ENCODE results near the gene RBM26. TPM values are rescaled to one million over a fixed set of nuclear protein-coding genes. Genes with fewer than 3 reads are reported as not detected.

RBM26 gene
- total RNA-seq, 2 experiments from 2014 or later, result 55.8 to 69.5 TPM

- no peak for DNase-seq
- H3K9me3 Mint-ChIP-seq, result no peaks in the 10 kb centered on the region
- peaks cover 1% of the 10 kb centered on the region for H3K4me1 Mint-ChIP-seq
- peaks cover 32% of the 10 kb centered on the region for H3K36me3 Mint-ChIP-seq (ENCODE audit: low read depth)
- no peak overlapping the region for H3K4me3 Mint-ChIP-seq
- H3K27me3 Mint-ChIP-seq, result no peaks in the 10 kb centered on the region
- ChIA-PET POLR2A (interaction anchor here (0.6 kb wide), 1 partner anchor 11 kb away, joined by 3 read pairs; no protein-coding TSS in a partner anchor), CTCF (no interaction called here)
- no peak overlapping the region for H3K27ac Mint-ChIP-seq
Observed at GRCh38 chr13:79346300-79346914, 59.6 kb downstream of the RBM26 start.

- Mint-ChIP-seq H3K4me3 (no peak overlapping the region), H3K27me3 (no peaks in the 10 kb centered on the region), H3K36me3 (ENCODE audit: low read depth) (peaks cover 49% of the 10 kb centered on the region), H3K27ac (no peak overlapping the region), H3K9me3 (no peaks in the 10 kb centered on the region), H3K4me1 (no peaks in the 10 kb centered on the region)
- POLR2A ChIA-PET, result no interaction called here
- CTCF ChIA-PET, result no interaction called here
- DNase-seq, result no peak
Observed at GRCh38 chr13:79341202-79341601, 64.9 kb downstream of the RBM26 start.

- ChIA-PET CTCF (interaction anchor here (1.3 kb wide), 1 partner anchor 8 kb away, joined by 3 read pairs; no protein-coding TSS in a partner anchor), POLR2A (no interaction called here)
- Mint-ChIP-seq H3K4me3 (no peak overlapping the region), H3K27me3 (no peaks in the 10 kb centered on the region), H3K9me3 (no peaks in the 10 kb centered on the region), H3K36me3 (ENCODE audit: low read depth) (peaks cover 54% of the 10 kb centered on the region), H3K27ac (no peak overlapping the region), H3K4me1 (no peaks in the 10 kb centered on the region)
- DNase-seq, result no peak
Observed at GRCh38 chr13:79340490-79340889, 65.6 kb downstream of the RBM26 start.

- Mint-ChIP-seq H3K9me3 (no peaks in the 10 kb centered on the region), H3K4me3 (no peak overlapping the region), H3K27me3 (no peaks in the 10 kb centered on the region), H3K4me1 (no peaks in the 10 kb centered on the region), H3K27ac (no peak overlapping the region), H3K36me3 (ENCODE audit: low read depth) (peaks cover 63% of the 10 kb centered on the region)
- POLR2A ChIA-PET, result no interaction called here
- CTCF ChIA-PET, result no interaction called here
- DNase-seq, result no peak
Observed at GRCh38 chr13:79338343-79338742, 67.7 kb downstream of the RBM26 start.

- ChIA-PET POLR2A (no interaction called here), CTCF (no interaction called here)
- Mint-ChIP-seq H3K4me1 (no peaks in the 10 kb centered on the region), H3K27ac (no peak overlapping the region), H3K4me3 (no peak overlapping the region), H3K9me3 (no peaks in the 10 kb centered on the region), H3K36me3 (ENCODE audit: low read depth) (peaks cover 70% of the 10 kb centered on the region), H3K27me3 (no peaks in the 10 kb centered on the region)
- no peak for DNase-seq
Observed at GRCh38 chr13:79336966-79337365, 69.1 kb downstream of the RBM26 start.

GRCh38 chr13:79328510-79328909 lies 77.5 kb downstream of the RBM26 start:
- H3K4me1 Mint-ChIP-seq, result peaks cover 2% of the 10 kb centered on the region
- no peak overlapping the region for H3K27ac Mint-ChIP-seq
- POLR2A ChIA-PET, result interaction anchor here (0.6 kb wide), 1 partner anchor 344 kb away, joined by 8 read pairs; no protein-coding TSS in a partner anchor
- CTCF ChIA-PET, result no interaction called here
- H3K9me3 Mint-ChIP-seq, result no peaks in the 10 kb centered on the region
- no peak for DNase-seq
- H3K4me3 Mint-ChIP-seq, result no peak overlapping the region
- peaks cover 42% of the 10 kb centered on the region for H3K36me3 Mint-ChIP-seq (ENCODE audit: low read depth)
- H3K27me3 Mint-ChIP-seq, result no peaks in the 10 kb centered on the region

GRCh38 chr13:79320433-79320832 lies 85.6 kb downstream of the RBM26 start:
- DNase-seq, result no peak
- Mint-ChIP-seq H3K4me3 (no peak overlapping the region), H3K27ac (no peak overlapping the region), H3K9me3 (no peaks in the 10 kb centered on the region), H3K36me3 (ENCODE audit: low read depth) (peaks cover 41% of the 10 kb centered on the region), H3K4me1 (no peaks in the 10 kb centered on the region), H3K27me3 (no peaks in the 10 kb centered on the region)
- CTCF ChIA-PET, result interaction anchor here (0.7 kb wide), 1 partner anchor 47 kb away, joined by 4 read pairs; no protein-coding TSS in a partner anchor
- POLR2A ChIA-PET, result no interaction called here

- Mint-ChIP-seq H3K4me3 (no peak overlapping the region), H3K9me3 (no peaks in the 10 kb centered on the region), H3K4me1 (no peaks in the 10 kb centered on the region), H3K36me3 (ENCODE audit: low read depth) (peaks cover 43% of the 10 kb centered on the region), H3K27me3 (no peaks in the 10 kb centered on the region), H3K27ac (no peak overlapping the region)
- ChIA-PET POLR2A (no interaction called here), CTCF (interaction anchor here (1.2 kb wide), 1 partner anchor 115 kb away, joined by 3 read pairs; no protein-coding TSS in a partner anchor)
- no peak for DNase-seq
Observed at GRCh38 chr13:79318664-79319063, 87.4 kb downstream of the RBM26 start.

GRCh38 chr13:79317856-79318255 lies 88.2 kb downstream of the RBM26 start:
- Mint-ChIP-seq H3K27me3 (no peaks in the 10 kb centered on the region), H3K36me3 (ENCODE audit: low read depth) (peaks cover 46% of the 10 kb centered on the region), H3K9me3 (no peaks in the 10 kb centered on the region), H3K27ac (no peak overlapping the region), H3K4me3 (no peak overlapping the region), H3K4me1 (no peaks in the 10 kb centered on the region)
- DNase-seq, result no peak
- ChIA-PET CTCF (interaction anchor here (1.2 kb wide), 1 partner anchor 114 kb away, joined by 3 read pairs; no protein-coding TSS in a partner anchor), POLR2A (no interaction called here)

GRCh38 chr13:79314652-79315051 lies 91.4 kb downstream of the RBM26 start:
- H3K4me3 Mint-ChIP-seq, result no peak overlapping the region

GRCh38 chr13:79312340-79312855 lies 93.7 kb downstream of the RBM26 start:
- H3K27me3 Mint-ChIP-seq, result peaks cover 2% of the 10 kb centered on the region
- CTCF ChIA-PET, result no interaction called here
- H3K4me1 Mint-ChIP-seq, result no peaks in the 10 kb centered on the region
- no peaks in the 10 kb centered on the region for H3K9me3 Mint-ChIP-seq
- no peak overlapping the region for H3K4me3 Mint-ChIP-seq
- DNase-seq, result no peak
- H3K27ac Mint-ChIP-seq, result no peak overlapping the region
- POLR2A ChIA-PET, result no interaction called here
- H3K36me3 Mint-ChIP-seq (ENCODE audit: low read depth), result peaks cover 15% of the 10 kb centered on the region

More at GRCh38 chr13:79314652-79315051, 91.4 kb downstream of the RBM26 start:
- H3K27ac Mint-ChIP-seq, result no peak overlapping the region
- H3K27me3 Mint-ChIP-seq, result no peaks in the 10 kb centered on the region
- DNase-seq, result no peak
- H3K4me1 Mint-ChIP-seq, result no peaks in the 10 kb centered on the region
- ChIA-PET CTCF (no interaction called here), POLR2A (no interaction called here)
- H3K36me3 Mint-ChIP-seq (ENCODE audit: low read depth), result peaks cover 32% of the 10 kb centered on the region
- no peaks in the 10 kb centered on the region for H3K9me3 Mint-ChIP-seq

GRCh38 chr13:79311386-79311785 lies 94.7 kb downstream of the RBM26 start:
- DNase-seq, result no peak
- no peaks in the 10 kb centered on the region for H3K9me3 Mint-ChIP-seq
- POLR2A ChIA-PET, result no interaction called here
- H3K27me3 Mint-ChIP-seq, result peaks cover 3% of the 10 kb centered on the region
- H3K4me1 Mint-ChIP-seq, result no peaks in the 10 kb centered on the region
- H3K4me3 Mint-ChIP-seq, result no peak overlapping the region
- CTCF ChIA-PET, result no interaction called here
- no peak overlapping the region for H3K27ac Mint-ChIP-seq
- H3K36me3 Mint-ChIP-seq (ENCODE audit: low read depth), result peaks cover 13% of the 10 kb centered on the region

GRCh38 chr13:79309690-79310089 lies 96.4 kb downstream of the RBM26 start:
- Mint-ChIP-seq H3K27ac (no peak overlapping the region), H3K27me3 (peaks cover 15% of the 10 kb centered on the region), H3K36me3 (ENCODE audit: low read depth) (peaks cover 7% of the 10 kb centered on the region), H3K4me3 (no peak overlapping the region), H3K9me3 (no peaks in the 10 kb centered on the region), H3K4me1 (no peaks in the 10 kb centered on the region)
- POLR2A ChIA-PET, result no interaction called here
- CTCF ChIA-PET, result no interaction called here
- no peak for DNase-seq

- H3K4me3 Mint-ChIP-seq, result no peak overlapping the region
- DNase-seq, result no peak
- H3K36me3 Mint-ChIP-seq (ENCODE audit: low read depth), result peaks cover 4% of the 10 kb centered on the region
- no peaks in the 10 kb centered on the region for H3K9me3 Mint-ChIP-seq
- H3K27ac Mint-ChIP-seq, result no peak overlapping the region
- CTCF ChIA-PET, result no interaction called here
- peaks cover 23% of the 10 kb centered on the region for H3K27me3 Mint-ChIP-seq
- H3K4me1 Mint-ChIP-seq, result no peaks in the 10 kb centered on the region
- POLR2A ChIA-PET, result no interaction called here
Observed at GRCh38 chr13:79307866-79308298, 98.2 kb downstream of the RBM26 start.

All from activated CD4-positive, alpha-beta T cell treated with anti-CD3 and anti-CD28 coated beads, Interleukin-2, amount 10 ng/mL, durations not matched to agents 7 days and 5 days (primary cell).